ENCODE measurements around the gene PSMB5. TPM values are rescaled to one million over a fixed set of nuclear protein-coding genes. Genes with fewer than 3 reads are reported as not detected.

Gene PSMB5
- total and polyA plus RNA-seq, 2 of the 13 experiments (the other 11 are each of a cell fraction or from before 2014, with no cell fraction given): 705 to 871 TPM

DNA sequence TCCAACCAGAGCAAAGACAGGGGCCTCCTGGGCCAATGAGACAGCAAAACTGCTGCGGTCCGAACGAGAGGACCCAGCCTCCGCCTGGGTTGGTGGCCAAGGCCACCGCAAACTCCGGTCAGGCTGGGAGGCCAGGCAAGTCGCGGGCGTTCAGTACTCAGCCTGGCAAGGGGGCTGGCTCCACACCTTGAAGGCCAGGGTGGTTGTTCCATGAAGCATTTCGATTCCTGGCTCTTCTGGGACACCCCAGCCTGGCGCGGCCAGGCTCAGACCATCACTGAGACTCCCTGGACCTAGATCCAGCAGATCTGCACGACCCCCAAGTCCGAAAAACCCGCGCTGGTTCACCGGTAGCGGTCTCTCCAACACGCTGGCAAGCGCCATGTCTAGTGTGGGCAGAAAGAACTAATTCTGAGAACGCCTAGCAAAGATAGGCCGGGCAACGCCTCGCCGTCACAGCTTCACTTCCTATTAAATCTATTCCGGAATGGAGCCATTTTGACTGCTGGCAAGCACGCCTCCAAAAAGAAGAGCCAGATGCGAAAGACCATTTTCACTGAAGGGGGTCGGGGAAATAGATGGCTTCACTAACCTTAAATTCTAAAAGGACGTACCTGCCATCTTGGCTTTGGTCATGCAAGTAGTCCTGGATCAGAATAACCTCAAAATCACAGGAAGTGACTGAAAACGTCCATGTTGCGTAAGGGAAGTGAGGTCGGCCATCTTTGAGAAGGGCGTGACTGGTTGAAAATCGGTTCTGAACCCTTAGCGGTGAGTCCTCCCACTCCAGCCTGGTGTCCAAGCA lies at the start of gene PSMB5 (continued):
- TF ChIP-seq ZEB1 (IDR thresholded peaks at IDR 0.05; ENCODE audit: insufficient replicate concordance, low read depth) (peak; percentile 93), ARNT (IDR thresholded peaks at IDR 0.05) (no peak), MTF1 (CRISPR knock-in tag; IDR thresholded peaks at IDR 0.05) (no peak), TARDBP (CRISPR knock-in tag; IDR thresholded peaks at IDR 0.05) (peak; percentile 96), SP140L (CRISPR knock-in tag; IDR thresholded peaks at IDR 0.05; ENCODE audit: borderline replicate concordance) (peak; percentile 78; the same call in 1 of the 2 replicates), ZNF263 (CRISPR knock-in tag; IDR thresholded peaks at IDR 0.05) (peak; percentile 100), MAFK (conservative IDR thresholded peaks at IDR 0.05 in 1 of 2, IDR thresholded peaks at IDR 0.05 in 1 of 2; ENCODE audit: low read length in 2 of 2) (peak; percentile 80 to 92; a peak in 3 of 4 replicates), HHEX (CRISPR knock-in tag; IDR thresholded peaks at IDR 0.05) (no peak; the same call in 1 of the 2 replicates), SAFB2 (CRISPR knock-in tag; IDR thresholded peaks at IDR 0.05; ENCODE audit: borderline replicate concordance, low read depth) (peak; percentile 82; the same call in 1 of the 2 replicates), NRL (CRISPR knock-in tag; IDR thresholded peaks at IDR 0.05; ENCODE audit: borderline replicate concordance) (peak; percentile 99), POLR2AphosphoS5 (IDR thresholded peaks at IDR 0.05; ENCODE audit: low read depth, low read length) (peak; percentile 99), ZNF792 (CRISPR knock-in tag; IDR thresholded peaks at IDR 0.05) (peak; percentile 94), EP300 (IDR thresholded peaks at IDR 0.05; ENCODE audit: low read depth in 2 of 2, low read length in 2 of 2) (peak; percentile 3 to 52; a peak in 2 of 4 replicates), EP300 (CRISPR knock-in tag; IDR thresholded peaks at IDR 0.05; ENCODE audit: borderline replicate concordance) (peak; percentile 42), MAFF (IDR thresholded peaks at IDR 0.05; ENCODE audit: low read depth, low read length) (peak; percentile 3; the same call in 1 of the 2 replicates), ZNF296 (CRISPR knock-in tag; conservative IDR thresholded peaks at IDR 0.05) (peak; percentile 96), ZNF33A (CRISPR knock-in tag; IDR thresholded peaks at IDR 0.05; ENCODE audit: borderline replicate concordance) (0 out of 2 replicates have a peak, but pooled peaks have one; percentile 49)
- TF ChIP-seq, protein P1, sequence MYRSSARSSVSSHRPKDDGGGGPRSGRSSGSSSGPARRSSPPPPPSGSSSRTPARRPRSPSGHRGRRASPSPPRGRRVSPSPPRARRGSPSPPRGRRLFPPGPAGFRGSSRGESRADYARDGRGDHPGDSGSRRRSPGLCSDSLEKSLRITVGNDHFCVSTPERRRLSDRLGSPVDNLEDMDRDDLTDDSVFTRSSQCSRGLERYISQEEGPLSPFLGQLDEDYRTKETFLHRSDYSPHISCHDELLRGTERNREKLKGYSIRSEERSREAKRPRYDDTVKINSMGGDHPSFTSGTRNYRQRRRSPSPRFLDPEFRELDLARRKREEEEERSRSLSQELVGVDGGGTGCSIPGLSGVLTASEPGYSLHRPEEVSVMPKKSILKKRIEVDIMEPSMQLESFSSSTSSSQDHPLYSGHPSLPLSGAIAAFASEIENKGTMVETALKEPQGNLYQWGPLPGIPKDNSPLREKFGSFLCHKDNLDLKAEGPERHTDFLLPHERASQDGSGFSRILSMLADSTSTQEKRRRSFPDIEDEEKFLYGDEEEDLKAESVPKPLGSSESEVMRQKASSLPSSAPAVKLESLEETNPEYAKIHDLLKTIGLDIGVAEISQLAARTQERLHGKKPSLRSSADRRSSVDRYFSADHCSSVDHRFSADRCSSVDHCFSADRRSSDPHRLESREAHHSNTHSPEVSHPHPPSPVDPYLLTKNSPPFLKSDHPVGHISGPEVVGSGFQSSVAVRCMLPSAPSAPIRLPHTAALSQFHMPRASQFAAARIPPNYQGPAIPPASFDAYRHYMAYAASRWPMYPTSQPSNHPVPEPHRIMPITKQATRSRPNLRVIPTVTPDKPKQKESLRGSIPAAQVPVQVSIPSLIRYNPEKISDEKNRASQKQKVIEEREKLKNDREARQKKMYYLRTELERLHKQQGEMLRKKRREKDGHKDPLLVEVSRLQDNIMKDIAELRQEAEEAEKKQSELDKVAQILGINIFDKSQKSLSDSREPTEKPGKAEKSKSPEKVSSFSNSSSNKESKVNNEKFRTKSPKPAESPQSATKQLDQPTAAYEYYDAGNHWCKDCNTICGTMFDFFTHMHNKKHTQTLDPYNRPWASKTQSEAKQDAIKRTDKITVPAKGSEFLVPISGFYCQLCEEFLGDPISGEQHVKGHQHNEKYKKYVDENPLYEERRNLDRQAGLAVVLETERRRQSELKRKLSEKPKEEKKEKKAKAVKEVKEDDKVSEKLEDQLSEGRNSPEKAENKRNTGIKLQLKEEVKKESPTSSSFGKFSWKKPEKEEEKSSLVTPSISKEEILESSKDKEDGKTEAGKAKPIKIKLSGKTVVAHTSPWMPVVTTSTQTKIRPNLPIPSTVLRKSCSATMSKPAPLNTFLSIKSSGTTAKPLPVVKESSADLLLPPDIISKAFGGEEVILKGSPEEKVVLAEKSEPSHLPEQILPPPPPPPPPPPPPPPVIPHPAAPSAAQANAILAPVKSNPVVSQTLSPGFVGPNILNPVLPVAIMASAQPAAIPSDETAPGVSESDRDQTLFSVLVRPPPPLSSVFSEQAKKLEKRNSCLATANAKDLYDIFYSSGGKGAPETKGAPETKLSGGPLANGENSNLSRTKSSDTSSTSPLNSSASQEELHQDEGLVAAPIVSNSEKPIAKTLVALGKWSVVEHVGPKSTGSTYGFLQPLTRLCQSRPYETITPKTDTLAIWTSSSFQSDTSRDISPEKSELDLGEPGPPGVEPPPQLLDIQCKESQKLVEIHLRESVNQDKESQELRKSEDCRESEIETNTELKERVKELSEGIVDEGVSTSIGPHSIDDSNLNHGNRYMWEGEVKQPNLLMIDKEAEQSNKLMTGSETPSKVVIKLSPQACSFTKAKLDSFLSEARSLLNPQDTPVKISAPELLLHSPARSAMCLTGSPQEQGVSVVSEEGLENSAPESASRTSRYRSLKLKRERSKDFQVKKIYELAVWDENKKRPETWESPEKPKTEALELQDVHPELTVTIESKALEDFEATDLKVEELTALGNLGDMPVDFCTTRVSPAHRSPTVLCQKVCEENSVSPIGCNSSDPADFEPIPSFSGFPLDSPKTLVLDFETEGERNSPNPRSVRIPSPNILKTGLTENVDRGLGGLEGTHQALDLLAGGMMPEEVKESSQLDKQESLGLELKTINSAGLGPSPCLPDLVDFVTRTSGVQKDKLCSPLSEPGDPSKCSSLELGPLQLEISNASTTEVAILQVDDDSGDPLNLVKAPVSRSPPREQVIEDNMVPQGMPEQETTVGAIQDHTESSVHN (CRISPR knock-in tag; IDR thresholded peaks at IDR 0.05): peak; percentile 51; the same call in 1 of the 2 replicates
- TF ChIP-seq, protein P2, sequence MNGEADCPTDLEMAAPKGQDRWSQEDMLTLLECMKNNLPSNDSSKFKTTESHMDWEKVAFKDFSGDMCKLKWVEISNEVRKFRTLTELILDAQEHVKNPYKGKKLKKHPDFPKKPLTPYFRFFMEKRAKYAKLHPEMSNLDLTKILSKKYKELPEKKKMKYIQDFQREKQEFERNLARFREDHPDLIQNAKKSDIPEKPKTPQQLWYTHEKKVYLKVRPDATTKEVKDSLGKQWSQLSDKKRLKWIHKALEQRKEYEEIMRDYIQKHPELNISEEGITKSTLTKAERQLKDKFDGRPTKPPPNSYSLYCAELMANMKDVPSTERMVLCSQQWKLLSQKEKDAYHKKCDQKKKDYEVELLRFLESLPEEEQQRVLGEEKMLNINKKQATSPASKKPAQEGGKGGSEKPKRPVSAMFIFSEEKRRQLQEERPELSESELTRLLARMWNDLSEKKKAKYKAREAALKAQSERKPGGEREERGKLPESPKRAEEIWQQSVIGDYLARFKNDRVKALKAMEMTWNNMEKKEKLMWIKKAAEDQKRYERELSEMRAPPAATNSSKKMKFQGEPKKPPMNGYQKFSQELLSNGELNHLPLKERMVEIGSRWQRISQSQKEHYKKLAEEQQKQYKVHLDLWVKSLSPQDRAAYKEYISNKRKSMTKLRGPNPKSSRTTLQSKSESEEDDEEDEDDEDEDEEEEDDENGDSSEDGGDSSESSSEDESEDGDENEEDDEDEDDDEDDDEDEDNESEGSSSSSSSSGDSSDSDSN (CRISPR knock-in tag; IDR thresholded peaks at IDR 0.05): peak; percentile 95
